Measurements from ENCODE around the gene CCDC14.

CCDC14 gene

DNA sequence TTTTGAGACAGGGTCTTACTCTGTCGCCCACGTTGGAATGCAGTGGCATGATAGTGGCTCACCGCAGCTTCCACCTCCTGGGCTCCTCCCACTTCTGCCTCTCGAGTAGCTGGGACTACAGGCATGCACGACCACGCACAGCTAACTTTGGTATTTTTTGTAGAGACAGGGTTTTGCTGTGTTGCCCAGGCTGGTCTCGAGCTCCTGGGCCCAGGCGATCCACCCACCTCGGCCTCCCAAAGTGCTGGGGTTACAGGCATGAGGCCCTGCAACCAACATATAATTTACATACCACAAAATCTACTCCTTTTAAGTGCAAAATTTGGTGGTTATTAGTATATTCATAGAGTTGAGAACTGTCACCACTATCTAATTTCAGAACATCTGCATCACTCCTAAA is 31.7 kb downstream of the CCDC14 start:
- TF ChIP-seq, protein P1, sequence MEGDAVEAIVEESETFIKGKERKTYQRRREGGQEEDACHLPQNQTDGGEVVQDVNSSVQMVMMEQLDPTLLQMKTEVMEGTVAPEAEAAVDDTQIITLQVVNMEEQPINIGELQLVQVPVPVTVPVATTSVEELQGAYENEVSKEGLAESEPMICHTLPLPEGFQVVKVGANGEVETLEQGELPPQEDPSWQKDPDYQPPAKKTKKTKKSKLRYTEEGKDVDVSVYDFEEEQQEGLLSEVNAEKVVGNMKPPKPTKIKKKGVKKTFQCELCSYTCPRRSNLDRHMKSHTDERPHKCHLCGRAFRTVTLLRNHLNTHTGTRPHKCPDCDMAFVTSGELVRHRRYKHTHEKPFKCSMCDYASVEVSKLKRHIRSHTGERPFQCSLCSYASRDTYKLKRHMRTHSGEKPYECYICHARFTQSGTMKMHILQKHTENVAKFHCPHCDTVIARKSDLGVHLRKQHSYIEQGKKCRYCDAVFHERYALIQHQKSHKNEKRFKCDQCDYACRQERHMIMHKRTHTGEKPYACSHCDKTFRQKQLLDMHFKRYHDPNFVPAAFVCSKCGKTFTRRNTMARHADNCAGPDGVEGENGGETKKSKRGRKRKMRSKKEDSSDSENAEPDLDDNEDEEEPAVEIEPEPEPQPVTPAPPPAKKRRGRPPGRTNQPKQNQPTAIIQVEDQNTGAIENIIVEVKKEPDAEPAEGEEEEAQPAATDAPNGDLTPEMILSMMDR (IDR thresholded peaks at IDR 0.05; ENCODE audit: insufficient read depth, missing control alignments) = no peak
- no peak for DNase-seq (ENCODE audit: insufficient read length, low spot score)
- FAIRE-seq = no peak

DNA sequence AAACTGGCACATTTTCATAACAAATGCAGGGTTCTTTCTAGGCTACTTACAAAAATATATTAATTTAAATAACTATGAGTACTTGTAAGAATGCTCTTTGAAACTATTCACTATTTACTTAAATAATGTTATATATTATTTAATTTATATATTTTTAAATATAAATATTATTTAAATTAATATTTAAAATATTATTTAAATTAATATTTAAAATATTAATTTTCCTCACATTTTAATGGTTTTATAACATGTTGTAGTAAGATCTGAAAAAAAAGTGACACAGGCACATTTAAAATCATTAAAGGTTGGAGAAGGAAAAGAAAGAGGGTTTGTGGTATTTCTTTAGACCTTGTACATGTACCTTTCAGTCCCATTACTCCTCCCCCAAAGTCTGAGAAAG is 34.6 kb downstream of the CCDC14 start:
- no peak for FAIRE-seq
- TF ChIP-seq, protein P1 (IDR thresholded peaks at IDR 0.05; ENCODE audit: insufficient read depth, missing control alignments) = no peak
- no peak for DNase-seq (ENCODE audit: insufficient read length, low spot score)

- TF ChIP-seq, protein P1 (IDR thresholded peaks at IDR 0.05; ENCODE audit: insufficient read depth, missing control alignments) = no peak
- no peak for DNase-seq (ENCODE audit: insufficient read length, low spot score)
- FAIRE-seq = no peak
Measured at GRCh38 chr3:123920868-123921267, 40.2 kb downstream of the CCDC14 start.

GRCh38 chr3:123920383-123920782 is 40.6 kb downstream of the CCDC14 start:
- DNase-seq (ENCODE audit: insufficient read length, low spot score) (no peak), FAIRE-seq (no peak)
- TF ChIP-seq, protein P1 (IDR thresholded peaks at IDR 0.05; ENCODE audit: insufficient read depth, missing control alignments) = no peak

DNA sequence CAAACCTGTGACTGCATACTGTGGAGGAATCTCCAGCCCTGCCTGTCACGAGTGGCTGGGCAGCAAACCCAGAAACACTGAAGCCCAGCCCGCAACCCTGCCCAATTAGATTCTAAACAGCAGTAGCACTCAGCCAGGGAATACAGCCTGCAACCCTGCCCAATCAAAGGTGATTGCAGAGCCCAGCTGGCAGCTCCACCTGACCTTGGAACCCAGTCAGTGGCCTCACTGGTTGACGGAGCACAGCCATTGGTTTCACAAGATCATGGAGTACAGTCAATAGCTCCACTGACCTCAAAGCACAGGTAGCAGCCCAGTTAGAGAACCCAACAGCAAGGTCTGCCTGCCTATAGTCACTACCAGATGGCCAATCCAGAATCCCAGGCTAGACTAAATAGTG is 41.7 kb downstream of the CCDC14 start:
- TF ChIP-seq, protein P1 (IDR thresholded peaks at IDR 0.05; ENCODE audit: insufficient read depth, missing control alignments) = no peak
- no peak for DNase-seq (ENCODE audit: insufficient read length, low spot score)

GRCh38 chr3:123914829-123915228 is 46.2 kb downstream of the CCDC14 start:
- FAIRE-seq = no peak
- no peak for DNase-seq (ENCODE audit: insufficient read length, low spot score)

More for the DNA sequence above, 41.7 kb downstream of the CCDC14 start:
- FAIRE-seq = no peak

DNA sequence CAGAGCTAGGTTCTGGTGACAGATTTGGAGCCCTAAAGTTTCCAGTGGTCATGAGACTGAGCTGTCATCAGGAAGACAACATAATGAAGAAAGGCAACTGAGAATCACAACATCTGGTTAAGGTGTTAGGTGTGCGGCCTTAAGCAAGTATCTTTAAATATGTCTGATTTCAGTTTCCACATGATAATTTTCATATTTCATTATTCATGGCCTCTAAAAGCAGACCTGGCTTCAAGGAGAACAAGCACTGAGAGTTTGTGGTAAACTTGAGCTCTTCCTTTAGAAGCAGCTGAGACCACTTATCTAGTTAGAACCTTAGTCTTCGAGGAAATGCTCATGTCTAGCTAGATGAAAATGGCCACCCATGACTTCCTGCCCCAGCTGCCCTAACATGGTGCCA is 51.2 kb downstream of the CCDC14 start:
- FAIRE-seq (no peak), DNase-seq (ENCODE audit: insufficient read length, low spot score) (no peak)
- TF ChIP-seq, protein P1 (IDR thresholded peaks at IDR 0.05; ENCODE audit: insufficient read depth, missing control alignments) = no peak

More at GRCh38 chr3:123914829-123915228, 46.2 kb downstream of the CCDC14 start:
- TF ChIP-seq, protein P1 (IDR thresholded peaks at IDR 0.05; ENCODE audit: insufficient read depth, missing control alignments) = no peak

Data from D721Med (cell line).